ENCODE measurements around the gene SAP30.
A peak's percentile ranks its signal among the peaks of the same experiment; 100 is the strongest.

SAP30 gene

GRCh38 chr4:173367946-173368345 lies 2.8 kb upstream of the SAP30 start:
- no peak for DNase-seq (ENCODE audit: low read depth)

GRCh38 chr4:173370130-173370476 lies 651 bp upstream of the SAP30 start:
- peak; percentile 41 for DNase-seq (ENCODE audit: low read depth)

GRCh38 chr4:173371292-173372192 lies 788 bp downstream of the SAP30 start:
- DNase-seq (ENCODE audit: low read depth), result no peak

GRCh38 chr4:173374588-173374987 lies 3.8 kb downstream of the SAP30 start:
- DNase-seq (ENCODE audit: low read depth), result no peak

- no peak for DNase-seq (ENCODE audit: low read depth)
These were observed 9.2 kb downstream of the SAP30 start for GRCh38 chr4:173379929-173380328.

- DNase-seq (ENCODE audit: low read depth), result no peak
These were observed 10.2 kb downstream of the SAP30 start for GRCh38 chr4:173380987-173381386.

- DNase-seq (ENCODE audit: low read depth), result no peak
These were observed 10.9 kb downstream of the SAP30 start for GRCh38 chr4:173381610-173382009.

- no peak for DNase-seq (ENCODE audit: low read depth)
These were observed 11.6 kb downstream of the SAP30 start for GRCh38 chr4:173382349-173382748.

GRCh38 chr4:173386751-173387150 lies 16.0 kb downstream of the SAP30 start:
- DNase-seq (ENCODE audit: low read depth), result no peak

- DNase-seq (ENCODE audit: low read depth), result no peak
These were observed 20.9 kb downstream of the SAP30 start for GRCh38 chr4:173391701-173392100.

GRCh38 chr4:173397604-173398003 lies 26.9 kb downstream of the SAP30 start:
- DNase-seq (ENCODE audit: low read depth), result no peak

GRCh38 chr4:173398220-173398619 lies 27.5 kb downstream of the SAP30 start:
- DNase-seq (ENCODE audit: low read depth), result no peak

- no peak for DNase-seq (ENCODE audit: low read depth)
These were observed 28.1 kb downstream of the SAP30 start, which contains the start of gene SCRG1 for GRCh38 chr4:173398779-173399415. TSS of gene SCRG1 (minus strand) at chr4:173399116. CDS start at chr4:173391414, 7,702 bp downstream.

GRCh38 chr4:173401063-173401462 lies 30.3 kb downstream of the SAP30 start:
- no peak for DNase-seq (ENCODE audit: low read depth)

GRCh38 chr4:173403051-173403450 lies 32.3 kb downstream of the SAP30 start:
- DNase-seq (ENCODE audit: low read depth), result no peak

- DNase-seq (ENCODE audit: low read depth), result no peak
These were observed 33.6 kb downstream of the SAP30 start for GRCh38 chr4:173404296-173404865.

- no peak for DNase-seq (ENCODE audit: low read depth)
These were observed 35.3 kb downstream of the SAP30 start for GRCh38 chr4:173405840-173406606.

GRCh38 chr4:173410079-173410478 lies 39.3 kb downstream of the SAP30 start:
- DNase-seq (ENCODE audit: low read depth), result no peak

GRCh38 chr4:173411106-173411693 lies 40.4 kb downstream of the SAP30 start:
- DNase-seq (ENCODE audit: low read depth), result no peak

- DNase-seq (ENCODE audit: low read depth), result no peak
These were observed 42.3 kb downstream of the SAP30 start for GRCh38 chr4:173413036-173413435.

GRCh38 chr4:173414456-173414855 lies 43.7 kb downstream of the SAP30 start:
- no peak for DNase-seq (ENCODE audit: low read depth)

GRCh38 chr4:173415092-173415491 lies 44.3 kb downstream of the SAP30 start:
- DNase-seq (ENCODE audit: low read depth), result no peak
